Measurements from ENCODE around the gene RBM20. TPM values are rescaled to one million over a fixed set of nuclear protein-coding genes. Genes with fewer than 3 reads are reported as not detected.

The RBM20 gene
- total RNA-seq, 1 experiment from 2014 or later: not detected

DNA sequence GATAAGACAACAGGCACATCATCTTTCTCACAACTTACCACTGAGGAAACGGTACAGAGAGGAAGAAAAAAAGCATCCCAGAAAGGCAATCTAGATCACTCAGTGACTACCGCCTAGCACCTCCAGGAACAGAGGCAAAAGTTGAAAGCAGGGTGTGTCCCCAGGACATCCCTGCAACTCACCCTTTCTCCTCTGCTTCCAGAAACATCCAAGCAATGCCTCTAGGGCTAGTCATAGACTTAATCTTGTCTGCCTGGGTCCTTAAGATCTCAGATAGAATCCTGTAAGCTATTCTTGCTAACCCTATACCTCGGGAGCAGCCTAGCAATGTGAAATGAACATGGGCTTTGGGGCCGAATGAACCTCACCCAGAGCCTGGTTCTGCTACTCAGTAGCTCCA, 208.8 kb downstream of the RBM20 start:
- TF ChIP-seq, protein P1, sequence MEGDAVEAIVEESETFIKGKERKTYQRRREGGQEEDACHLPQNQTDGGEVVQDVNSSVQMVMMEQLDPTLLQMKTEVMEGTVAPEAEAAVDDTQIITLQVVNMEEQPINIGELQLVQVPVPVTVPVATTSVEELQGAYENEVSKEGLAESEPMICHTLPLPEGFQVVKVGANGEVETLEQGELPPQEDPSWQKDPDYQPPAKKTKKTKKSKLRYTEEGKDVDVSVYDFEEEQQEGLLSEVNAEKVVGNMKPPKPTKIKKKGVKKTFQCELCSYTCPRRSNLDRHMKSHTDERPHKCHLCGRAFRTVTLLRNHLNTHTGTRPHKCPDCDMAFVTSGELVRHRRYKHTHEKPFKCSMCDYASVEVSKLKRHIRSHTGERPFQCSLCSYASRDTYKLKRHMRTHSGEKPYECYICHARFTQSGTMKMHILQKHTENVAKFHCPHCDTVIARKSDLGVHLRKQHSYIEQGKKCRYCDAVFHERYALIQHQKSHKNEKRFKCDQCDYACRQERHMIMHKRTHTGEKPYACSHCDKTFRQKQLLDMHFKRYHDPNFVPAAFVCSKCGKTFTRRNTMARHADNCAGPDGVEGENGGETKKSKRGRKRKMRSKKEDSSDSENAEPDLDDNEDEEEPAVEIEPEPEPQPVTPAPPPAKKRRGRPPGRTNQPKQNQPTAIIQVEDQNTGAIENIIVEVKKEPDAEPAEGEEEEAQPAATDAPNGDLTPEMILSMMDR (IDR thresholded peaks at IDR 0.05; ENCODE audit: unreplicated experiment): no peak
- no peak for DNase-seq
- CTCF ChIA-PET: no interaction called here

DNA sequence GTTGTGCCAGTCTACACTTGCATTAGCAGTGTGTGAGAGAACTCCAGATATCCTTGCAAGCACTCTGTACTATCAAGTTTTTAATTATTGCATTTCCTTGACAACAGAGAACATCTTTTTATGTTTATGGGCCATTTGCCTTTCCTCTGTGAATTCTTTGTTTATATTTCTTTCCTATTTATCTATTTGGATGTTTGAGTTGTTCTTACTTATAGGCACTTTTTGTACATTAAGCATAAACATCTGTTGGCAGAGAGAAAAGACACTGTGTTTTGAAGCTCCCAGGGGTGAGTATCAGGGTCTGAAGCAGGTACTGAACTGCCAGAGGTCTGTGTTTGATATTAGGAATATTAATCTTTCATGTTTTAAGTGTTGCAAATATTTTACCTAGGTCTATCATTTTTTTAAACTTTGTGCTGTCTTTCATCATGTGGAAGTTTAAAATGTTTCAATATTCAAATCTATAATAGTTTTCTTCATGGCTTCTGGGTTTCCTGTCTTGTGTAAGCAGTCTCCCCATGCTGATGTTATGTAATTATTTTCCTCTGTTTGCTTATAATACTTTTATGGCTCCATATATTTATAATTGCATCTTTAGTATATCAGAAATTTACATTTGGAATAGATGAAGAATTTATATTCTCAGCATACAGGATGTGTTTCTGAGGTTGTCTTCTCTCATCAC, 209.9 kb downstream of the RBM20 start:
- no peak for DNase-seq
- Mint-ChIP-seq H3K4me1 (ENCODE audit: low read depth, unreplicated experiment) (peaks cover 27% of the 10 kb centered on the region), H3K27me3 (ENCODE audit: unreplicated experiment) (no peaks in the 10 kb centered on the region), H3K9me3 (ENCODE audit: low read depth, unreplicated experiment) (peaks cover 2% of the 10 kb centered on the region), H3K4me3 (ENCODE audit: low read depth, unreplicated experiment) (no peak overlapping the region), H3K36me3 (ENCODE audit: insufficient read depth, unreplicated experiment) (no peaks in the 10 kb centered on the region), H3K27ac (ENCODE audit: unreplicated experiment) (no peak overlapping the region)
- intact Hi-C loops (cut with micrococcal nuclease; ENCODE audit: unreplicated experiment): no loop called here
- BruUV-seq (replicated peaks): no TSS peak
- TF ChIP-seq, protein P1 (IDR thresholded peaks at IDR 0.05; ENCODE audit: unreplicated experiment): no peak
- CTCF ChIA-PET: no interaction called here

More for the DNA sequence above, 208.8 kb downstream of the RBM20 start:
- Mint-ChIP-seq H3K4me1 (ENCODE audit: low read depth, unreplicated experiment) (peaks cover 20% of the 10 kb centered on the region), H3K27ac (ENCODE audit: unreplicated experiment) (no peak overlapping the region), H3K9me3 (ENCODE audit: low read depth, unreplicated experiment) (peaks cover 2% of the 10 kb centered on the region), H3K4me3 (ENCODE audit: low read depth, unreplicated experiment) (no peak overlapping the region), H3K36me3 (ENCODE audit: insufficient read depth, unreplicated experiment) (no peaks in the 10 kb centered on the region), H3K27me3 (ENCODE audit: unreplicated experiment) (no peaks in the 10 kb centered on the region)
- BruUV-seq (replicated peaks): no TSS peak
- intact Hi-C loops (cut with micrococcal nuclease; ENCODE audit: unreplicated experiment): no loop called here

DNA sequence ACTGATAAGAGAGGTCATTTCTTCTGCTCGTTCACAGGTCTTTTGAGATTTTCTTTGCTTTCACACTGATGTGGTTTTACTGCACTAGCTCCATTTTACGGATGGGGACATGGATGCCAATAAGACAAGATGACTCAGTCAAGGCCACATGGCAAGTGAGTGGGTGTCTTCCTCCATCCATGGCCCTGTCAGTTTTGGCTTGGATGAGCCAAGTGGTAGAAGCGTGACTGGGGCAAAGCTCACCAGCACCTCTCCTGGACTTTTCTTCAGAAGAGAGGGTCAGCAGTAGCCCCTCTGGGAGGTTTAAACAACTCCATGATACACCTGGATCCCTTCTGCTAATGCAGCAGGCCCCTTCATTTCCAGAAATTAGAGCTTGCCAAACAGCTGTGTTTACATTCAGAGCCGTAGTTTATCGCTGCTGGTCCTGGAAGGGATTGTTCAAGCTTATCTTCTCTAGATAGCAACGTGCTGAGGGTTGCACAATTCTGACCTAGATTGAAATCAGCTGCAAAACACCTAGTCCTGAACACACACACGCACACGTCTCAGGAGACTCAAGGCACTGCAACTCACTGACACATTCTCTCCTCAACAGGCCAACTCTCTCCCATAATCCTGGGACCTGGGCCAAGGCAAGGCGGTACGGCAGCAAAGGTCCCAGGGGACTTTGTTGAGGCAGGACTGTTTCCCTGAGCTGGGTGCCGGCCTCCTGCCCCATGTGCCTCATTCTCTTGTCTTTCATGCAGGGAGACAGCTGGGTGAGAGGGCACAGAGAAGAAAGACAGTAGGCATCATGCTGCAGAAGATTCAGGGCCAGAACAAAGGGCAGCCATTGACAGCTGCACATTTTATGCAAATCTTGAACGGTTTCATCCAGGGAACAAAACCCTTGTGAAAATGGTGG, 213.4 kb downstream of the RBM20 start:
- H3K4me3 Mint-ChIP-seq (ENCODE audit: low read depth, unreplicated experiment): no peak overlapping the region
- no peak for DNase-seq
- H3K27ac Mint-ChIP-seq (ENCODE audit: unreplicated experiment): no peak overlapping the region
- no peaks in the 10 kb centered on the region for H3K27me3 Mint-ChIP-seq (ENCODE audit: unreplicated experiment)
- H3K4me1 Mint-ChIP-seq (ENCODE audit: low read depth, unreplicated experiment): peaks cover 21% of the 10 kb centered on the region
- no TSS peak for BruUV-seq (replicated peaks)
- TF ChIP-seq, protein P1 (IDR thresholded peaks at IDR 0.05; ENCODE audit: unreplicated experiment): no peak
- CTCF ChIA-PET: no interaction called here
- intact Hi-C loops (cut with micrococcal nuclease; ENCODE audit: unreplicated experiment): no loop called here
- H3K36me3 Mint-ChIP-seq (ENCODE audit: insufficient read depth, unreplicated experiment): no peaks in the 10 kb centered on the region
- H3K9me3 Mint-ChIP-seq (ENCODE audit: low read depth, unreplicated experiment): peaks cover 2% of the 10 kb centered on the region

DNA sequence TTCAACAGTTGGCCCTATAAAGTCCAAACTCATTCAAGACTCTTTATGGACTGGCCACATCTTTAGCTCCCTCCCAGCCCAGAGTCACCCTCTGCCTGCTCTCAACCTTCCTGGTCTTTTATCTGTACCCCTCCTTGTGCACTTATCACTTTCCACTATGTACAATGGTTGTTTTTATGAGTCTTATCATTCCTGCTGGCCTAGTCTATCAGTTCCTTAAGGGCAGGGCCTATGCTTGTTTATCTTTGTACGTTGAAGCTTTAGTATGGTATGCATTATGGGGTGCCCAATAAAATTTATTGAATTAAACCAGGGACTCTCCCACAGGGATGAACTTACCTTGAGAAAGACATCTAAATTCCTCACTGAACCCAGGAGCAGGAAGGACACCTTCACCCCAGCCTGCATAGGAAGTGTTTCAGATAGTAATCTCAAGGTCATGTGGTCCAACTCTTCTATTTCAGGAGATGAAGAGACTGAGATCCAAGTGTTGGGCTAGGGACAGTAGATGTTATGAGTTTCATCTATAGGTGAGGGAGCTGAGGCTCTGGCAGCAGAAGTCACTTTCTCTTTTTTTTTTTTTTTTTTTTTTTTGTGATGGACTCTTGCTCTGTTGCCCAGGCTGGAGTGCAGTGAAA, 214.3 kb downstream of the RBM20 start:
- H3K27me3 Mint-ChIP-seq (ENCODE audit: unreplicated experiment): no peaks in the 10 kb centered on the region
- peaks cover 12% of the 10 kb centered on the region for H3K4me1 Mint-ChIP-seq (ENCODE audit: low read depth, unreplicated experiment)
- CTCF ChIA-PET: no interaction called here
- H3K36me3 Mint-ChIP-seq (ENCODE audit: insufficient read depth, unreplicated experiment): no peaks in the 10 kb centered on the region
- intact Hi-C loops (cut with micrococcal nuclease; ENCODE audit: unreplicated experiment): no loop called here
- no peak overlapping the region for H3K4me3 Mint-ChIP-seq (ENCODE audit: low read depth, unreplicated experiment)
- BruUV-seq (replicated peaks): no TSS peak
- peaks cover 2% of the 10 kb centered on the region for H3K9me3 Mint-ChIP-seq (ENCODE audit: low read depth, unreplicated experiment)
- no peak overlapping the region for H3K27ac Mint-ChIP-seq (ENCODE audit: unreplicated experiment)
- DNase-seq: no peak
- TF ChIP-seq, protein P1 (IDR thresholded peaks at IDR 0.05; ENCODE audit: unreplicated experiment): no peak

Data from Calu3 (cell line).